ENCODE results near the gene FOXK2. TPM values are rescaled to one million over a fixed set of nuclear protein-coding genes. Genes with fewer than 3 reads are reported as not detected.

The FOXK2 gene
- total RNA-seq, 1 donor from 2014 or later, result 64.3 TPM

- Mint-ChIP-seq H3K27me3 (ENCODE audit: unreplicated experiment) (peaks cover 5% of the 10 kb centered on the region), H3K9me3 (ENCODE audit: unreplicated experiment) (no peaks in the 10 kb centered on the region), H3K4me3 (ENCODE audit: unreplicated experiment) (no peak overlapping the region), H3K27ac (ENCODE audit: unreplicated experiment) (no peak overlapping the region), H3K36me3 (ENCODE audit: low read depth, unreplicated experiment) (no peaks in the 10 kb centered on the region), H3K4me1 (ENCODE audit: unreplicated experiment) (peaks cover 3% of the 10 kb centered on the region)
- no peak for DNase-seq (ENCODE audit: low spot score)
- TF ChIP-seq CTCF (IDR thresholded peaks at IDR 0.05; ENCODE audit: unreplicated experiment), result no peak
Observed at GRCh38 chr17:82542439-82542838, 22.9 kb downstream of the FOXK2 start.

GRCh38 chr17:82544431-82545070 is 25.0 kb downstream of the FOXK2 start:
- no peak for TF ChIP-seq CTCF (IDR thresholded peaks at IDR 0.05; ENCODE audit: unreplicated experiment)
- H3K27me3 Mint-ChIP-seq (ENCODE audit: unreplicated experiment), result peaks cover 5% of the 10 kb centered on the region
- DNase-seq (ENCODE audit: low spot score), result no peak
- H3K9me3 Mint-ChIP-seq (ENCODE audit: unreplicated experiment), result no peaks in the 10 kb centered on the region
- no peak overlapping the region for H3K4me3 Mint-ChIP-seq (ENCODE audit: unreplicated experiment)
- no peaks in the 10 kb centered on the region for H3K36me3 Mint-ChIP-seq (ENCODE audit: low read depth, unreplicated experiment)
- H3K27ac Mint-ChIP-seq (ENCODE audit: unreplicated experiment), result no peak overlapping the region
- H3K4me1 Mint-ChIP-seq (ENCODE audit: unreplicated experiment), result peaks cover 3% of the 10 kb centered on the region

GRCh38 chr17:82545071-82545462 is 25.5 kb downstream of the FOXK2 start:
- Mint-ChIP-seq H3K9me3 (ENCODE audit: unreplicated experiment) (no peaks in the 10 kb centered on the region), H3K4me1 (ENCODE audit: unreplicated experiment) (peaks cover 3% of the 10 kb centered on the region), H3K36me3 (ENCODE audit: low read depth, unreplicated experiment) (no peaks in the 10 kb centered on the region), H3K27me3 (ENCODE audit: unreplicated experiment) (peaks cover 5% of the 10 kb centered on the region), H3K27ac (ENCODE audit: unreplicated experiment) (no peak overlapping the region), H3K4me3 (ENCODE audit: unreplicated experiment) (no peak overlapping the region)
- TF ChIP-seq CTCF (IDR thresholded peaks at IDR 0.05; ENCODE audit: unreplicated experiment), result no peak
- DNase-seq (ENCODE audit: low spot score), result no peak

GRCh38 chr17:82547981-82548380 is 28.4 kb downstream of the FOXK2 start:
- H3K27me3 Mint-ChIP-seq (ENCODE audit: unreplicated experiment), result peaks cover 3% of the 10 kb centered on the region
- H3K27ac Mint-ChIP-seq (ENCODE audit: unreplicated experiment), result no peak overlapping the region
- H3K9me3 Mint-ChIP-seq (ENCODE audit: unreplicated experiment), result no peaks in the 10 kb centered on the region
- no peak for TF ChIP-seq CTCF (IDR thresholded peaks at IDR 0.05; ENCODE audit: unreplicated experiment)
- H3K4me1 Mint-ChIP-seq (ENCODE audit: unreplicated experiment), result peaks cover 3% of the 10 kb centered on the region
- no peak for DNase-seq (ENCODE audit: low spot score)
- no peaks in the 10 kb centered on the region for H3K36me3 Mint-ChIP-seq (ENCODE audit: low read depth, unreplicated experiment)
- H3K4me3 Mint-ChIP-seq (ENCODE audit: unreplicated experiment), result no peak overlapping the region

GRCh38 chr17:82548681-82549303 is 29.3 kb downstream of the FOXK2 start:
- H3K9me3 Mint-ChIP-seq (ENCODE audit: unreplicated experiment), result no peaks in the 10 kb centered on the region

More at GRCh38 chr17:82548681-82549303, 29.3 kb downstream of the FOXK2 start:
- peaks cover 3% of the 10 kb centered on the region for H3K4me1 Mint-ChIP-seq (ENCODE audit: unreplicated experiment)
- H3K27ac Mint-ChIP-seq (ENCODE audit: unreplicated experiment), result no peak overlapping the region
- no peak for TF ChIP-seq CTCF (IDR thresholded peaks at IDR 0.05; ENCODE audit: unreplicated experiment)
- no peaks in the 10 kb centered on the region for H3K36me3 Mint-ChIP-seq (ENCODE audit: low read depth, unreplicated experiment)
- DNase-seq (ENCODE audit: low spot score), result no peak
- peaks cover 3% of the 10 kb centered on the region for H3K27me3 Mint-ChIP-seq (ENCODE audit: unreplicated experiment)
- no peak overlapping the region for H3K4me3 Mint-ChIP-seq (ENCODE audit: unreplicated experiment)
